22Rv1 (cell line): ENCODE results near the gene ITGB3.

Experiments
- CTCF ChIP-seq: fragments of 450-650 bp; IDR thresholded peaks from 2 replicates; pipeline ENCODE4 v1.5.1; 2017; ENCODE audit warnings: mild to moderate bottlenecking
- ZFX ChIP-seq: fragments of 450-650 bp; IDR thresholded peaks from 2 replicates; pipeline ENCODE4 v1.6.1; 2017; ENCODE audit warnings: antibody characterized with exemption, borderline replicate concordance

GRCh38 chr17:47204722-47205418, 48.8 kb upstream of the ITGB3 start:
- TF ChIP-seq CTCF (no peak), ZFX (no peak)
